ENCODE data around the gene RPRML.

DNA sequence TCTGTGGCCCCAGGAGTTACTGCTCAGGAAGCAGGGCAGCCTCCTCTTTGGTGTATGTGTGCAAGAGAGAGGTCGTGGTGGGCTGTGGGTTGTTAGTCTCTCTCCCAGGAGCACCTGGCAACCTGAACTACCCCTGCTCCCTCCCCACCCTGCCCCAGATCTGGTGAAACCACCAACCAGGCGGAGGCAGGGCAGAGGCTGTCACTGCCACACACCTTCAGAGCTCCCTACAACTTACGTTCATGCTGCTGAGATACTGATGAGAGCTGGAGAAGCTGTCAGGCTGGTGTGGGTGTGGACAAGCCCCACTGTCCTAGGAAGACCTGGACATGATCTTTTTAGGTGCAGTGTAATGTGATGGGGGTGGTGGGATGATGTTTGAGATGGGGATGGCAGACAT lies 31.8 kb downstream of the RPRML start:
- TF ChIP-seq, protein P1, sequence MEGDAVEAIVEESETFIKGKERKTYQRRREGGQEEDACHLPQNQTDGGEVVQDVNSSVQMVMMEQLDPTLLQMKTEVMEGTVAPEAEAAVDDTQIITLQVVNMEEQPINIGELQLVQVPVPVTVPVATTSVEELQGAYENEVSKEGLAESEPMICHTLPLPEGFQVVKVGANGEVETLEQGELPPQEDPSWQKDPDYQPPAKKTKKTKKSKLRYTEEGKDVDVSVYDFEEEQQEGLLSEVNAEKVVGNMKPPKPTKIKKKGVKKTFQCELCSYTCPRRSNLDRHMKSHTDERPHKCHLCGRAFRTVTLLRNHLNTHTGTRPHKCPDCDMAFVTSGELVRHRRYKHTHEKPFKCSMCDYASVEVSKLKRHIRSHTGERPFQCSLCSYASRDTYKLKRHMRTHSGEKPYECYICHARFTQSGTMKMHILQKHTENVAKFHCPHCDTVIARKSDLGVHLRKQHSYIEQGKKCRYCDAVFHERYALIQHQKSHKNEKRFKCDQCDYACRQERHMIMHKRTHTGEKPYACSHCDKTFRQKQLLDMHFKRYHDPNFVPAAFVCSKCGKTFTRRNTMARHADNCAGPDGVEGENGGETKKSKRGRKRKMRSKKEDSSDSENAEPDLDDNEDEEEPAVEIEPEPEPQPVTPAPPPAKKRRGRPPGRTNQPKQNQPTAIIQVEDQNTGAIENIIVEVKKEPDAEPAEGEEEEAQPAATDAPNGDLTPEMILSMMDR (conservative IDR thresholded peaks at IDR 0.05; ENCODE audit: low read depth, low read length), result no peak
- no peak for TF ChIP-seq EZH2 (IDR thresholded peaks at IDR 0.05; ENCODE audit: borderline replicate concordance, low read depth, low read length, poor library complexity, severe bottlenecking)
